DOHH2 (cell line): ENCODE results near the gene RAVER1.

ENCODE experiments used
- H3F3A ChIP-seq: fragments of 200-600 bp; sonication (generic), shearing (Covaris generic); 2 replicates; pipeline ENCODE4 v1.6.0; 2016; ENCODE audit warnings: antibody characterized with exemption, mild to moderate bottlenecking; ENCODE audit not compliant: control insufficient read depth, insufficient read depth
- H3K27ac ChIP-seq: fragments of 200-600 bp; sonication (generic); 2 replicates; pipeline ENCODE4 v1.5.1; 2014; ENCODE audit warnings: low read depth, mild to moderate bottlenecking, low read length, moderate library complexity
- H3K27me3 ChIP-seq: fragments of 200-600 bp; sonication (generic); 2 replicates; pipeline ENCODE4 v1.6.1; 2014; ENCODE audit warnings: mild to moderate bottlenecking, low read length, mixed read lengths; ENCODE audit not compliant: control insufficient read depth
- H3K36me3 ChIP-seq: fragments of 200-600 bp; sonication (generic); 2 replicates; pipeline ENCODE4 v1.6.1; 2014; ENCODE audit warnings: mild to moderate bottlenecking, low read length, moderate library complexity, mixed read lengths; ENCODE audit not compliant: control insufficient read depth
- H3K4me1 ChIP-seq: fragments of 200-600 bp; sonication (generic); 2 replicates; pipeline ENCODE4 v1.6.1; 2014; ENCODE audit warnings: mild to moderate bottlenecking, low read length, mixed read lengths; ENCODE audit not compliant: control insufficient read depth
- H3K4me2 ChIP-seq: fragments of 200-600 bp; sonication (generic); 2 replicates; pipeline ENCODE4 v1.6.0; 2014; ENCODE audit warnings: mild to moderate bottlenecking, low read length, moderate library complexity
- H3K4me3 ChIP-seq: fragments of 200-600 bp; sonication (generic); 2 replicates; pipeline ENCODE4 v1.5.1; 2014; ENCODE audit warnings: mild to moderate bottlenecking, low read length, mixed read lengths
- H3K79me2 ChIP-seq: fragments of 200-600 bp; sonication (generic); 2 replicates; pipeline ENCODE4 v1.6.1; 2014; ENCODE audit warnings: mild to moderate bottlenecking, low read length, mixed read lengths; ENCODE audit not compliant: control insufficient read depth
- H3K9me2 ChIP-seq: fragments of 200-600 bp; sonication (generic); replicated peaks from 2 replicates; pipeline ENCODE4 v1.6.1; 2014; ENCODE audit warnings: mild to moderate bottlenecking, low read length, mixed read lengths; ENCODE audit not compliant: control insufficient read depth
- H3K9me3 ChIP-seq: fragments of 200-600 bp; sonication (generic); 2 replicates; pipeline ENCODE4 v1.6.1; 2014; ENCODE audit warnings: antibody characterized with exemption, low read length, mixed read lengths; ENCODE audit not compliant: control insufficient read depth, insufficient read depth
- H4K20me1 ChIP-seq: fragments of 200-600 bp; sonication (generic); 2 replicates; pipeline ENCODE4 v1.6.0; 2014; ENCODE audit warnings: low read depth, mild to moderate bottlenecking, antibody characterized with exemption, low read length, moderate library complexity; ENCODE audit not compliant: control insufficient read depth, insufficient read depth
- CTCF ChIP-seq: fragments of 200-600 bp; sonication (generic); IDR thresholded peaks from one replicate; pipeline ENCODE4 v1.5.1; 2014; ENCODE audit warnings: antibody characterized with exemption, mild to moderate bottlenecking, low read depth, low read length; ENCODE audit not compliant: poor library complexity, severe bottlenecking
- EZH2phosphoT487 ChIP-seq: fragments of 200-600 bp; sonication (generic); IDR thresholded peaks from 2 replicates; pipeline ENCODE4 v1.6.1; 2017; ENCODE audit warnings: borderline replicate concordance, mild to moderate bottlenecking, antibody characterized with exemption, low read length, moderate library complexity, mixed read lengths

The RAVER1 gene

DNA sequence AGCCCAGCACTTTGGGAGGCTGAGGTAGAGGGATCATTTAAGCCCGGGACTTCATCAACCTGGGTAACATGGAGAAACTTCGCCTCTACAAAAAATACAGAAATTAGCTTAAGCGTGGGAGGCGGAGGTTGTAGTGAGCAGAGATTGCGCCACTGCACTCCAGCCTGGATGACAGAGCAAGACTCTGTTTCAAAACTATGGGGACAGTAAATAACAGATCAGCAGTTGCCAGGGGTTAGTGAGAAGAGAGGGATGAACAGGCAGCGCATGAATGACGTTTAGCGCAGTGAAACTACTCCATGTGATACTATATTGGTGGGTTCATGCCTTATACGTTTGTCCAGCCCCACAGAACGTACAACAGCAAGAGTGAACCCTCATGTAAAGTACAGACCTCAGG is 13.2 kb upstream of the RAVER1 start:
- H3K27ac ChIP-seq, result no peak overlapping the region
- H4K20me1 ChIP-seq, result no peaks in the 10 kb centered on the region
- no peaks in the 10 kb centered on the region for H3K27me3 ChIP-seq
- H3K9me2 ChIP-seq, result no peaks in the 10 kb centered on the region
- H3K79me2 ChIP-seq, result no peaks in the 10 kb centered on the region
- no peak overlapping the region for H3K4me3 ChIP-seq
- TF ChIP-seq CTCF (no peak), EZH2phosphoT487 (no peak)
- no peaks in the 10 kb centered on the region for H3K9me3 ChIP-seq
- no peaks in the 10 kb centered on the region for H3F3A ChIP-seq
- peaks cover 3% of the 10 kb centered on the region; the same call in 1 of the 2 replicates for H3K4me1 ChIP-seq
- peaks cover 13% of the 10 kb centered on the region for H3K36me3 ChIP-seq
- H3K4me2 ChIP-seq, result no peak overlapping the region

GRCh38 chr19:10344780-10345179 is 11.5 kb upstream of the RAVER1 start:
- no peak overlapping the region for H3K27ac ChIP-seq

GRCh38 chr19:10343495-10343894 is 10.2 kb upstream of the RAVER1 start:
- Histone ChIP-seq H3K9me2 (no peaks in the 10 kb centered on the region), H3K4me3 (no peak overlapping the region), H3K9me3 (no peaks in the 10 kb centered on the region), H3K4me2 (no peak overlapping the region), H3F3A (no peaks in the 10 kb centered on the region), H3K4me1 (peaks cover 20% of the 10 kb centered on the region), H3K27me3 (no peaks in the 10 kb centered on the region), H3K79me2 (peaks cover 9% of the 10 kb centered on the region), H4K20me1 (no peaks in the 10 kb centered on the region), H3K36me3 (no peaks in the 10 kb centered on the region), H3K27ac (no peak overlapping the region)
- no peak for TF ChIP-seq EZH2phosphoT487
- TF ChIP-seq CTCF, result no peak

More at GRCh38 chr19:10344780-10345179, 11.5 kb upstream of the RAVER1 start:
- no peaks in the 10 kb centered on the region for H3K27me3 ChIP-seq
- H3K4me1 ChIP-seq, result peaks cover 8% of the 10 kb centered on the region
- no peak overlapping the region for H3K4me3 ChIP-seq
- H3K36me3 ChIP-seq, result 0 out of 2 replicates have a peak, but pooled peaks cover 1% of the 10 kb centered on the region
- H3K9me2 ChIP-seq, result no peaks in the 10 kb centered on the region
- no peaks in the 10 kb centered on the region for H3F3A ChIP-seq
- no peak for TF ChIP-seq EZH2phosphoT487
- no peak for TF ChIP-seq CTCF
- H3K79me2 ChIP-seq, result no peaks in the 10 kb centered on the region
- H3K4me2 ChIP-seq, result no peak overlapping the region
- no peaks in the 10 kb centered on the region for H3K9me3 ChIP-seq
- H4K20me1 ChIP-seq, result no peaks in the 10 kb centered on the region

DNA sequence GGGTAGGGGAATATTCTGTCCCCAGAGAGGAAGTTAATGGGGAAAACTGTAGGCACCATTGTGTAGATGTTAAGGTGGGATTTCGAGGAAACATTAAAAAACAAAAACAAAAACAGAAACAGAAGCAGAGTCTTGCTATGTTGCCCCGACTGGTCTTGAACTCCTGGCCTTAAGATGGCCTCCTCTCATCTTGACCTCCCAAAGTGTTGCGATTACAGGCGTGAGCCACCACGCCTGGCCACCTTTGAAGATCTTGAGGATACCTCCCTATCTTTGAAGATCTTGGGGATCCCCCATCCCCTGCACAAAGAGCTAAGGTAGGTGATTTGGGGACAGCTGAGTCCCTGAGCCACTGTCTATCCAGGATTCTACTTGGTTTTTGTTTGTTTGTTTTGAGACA is 6.6 kb upstream of the RAVER1 start:
- Histone ChIP-seq H3K9me2 (no peaks in the 10 kb centered on the region), H3K4me1 (peaks cover 26% of the 10 kb centered on the region), H3K9me3 (no peaks in the 10 kb centered on the region), H3K4me2 (peak overlapping the region; percentile 96), H3K27me3 (no peaks in the 10 kb centered on the region), H3K27ac (peak overlapping the region; percentile 40), H4K20me1 (no peaks in the 10 kb centered on the region), H3K4me3 (peak overlapping the region; percentile 85), H3K79me2 (peaks cover 11% of the 10 kb centered on the region), H3F3A (no peaks in the 10 kb centered on the region; the same call in 1 of the 2 replicates), H3K36me3 (no peaks in the 10 kb centered on the region; the same call in 1 of the 2 replicates)
- TF ChIP-seq EZH2phosphoT487 (no peak), CTCF (no peak)
